Activated CD8-positive, alpha-beta T cell treated with anti-CD3 and anti-CD28 coated beads for 36 hours (primary cell): ENCODE data around the gene ZDHHC24. TPM values are rescaled to one million over a fixed set of nuclear protein-coding genes. Genes with fewer than 3 reads are reported as not detected.

Source experiments
- ATAC-seq: fragments of 200-7000 bp; cut with Tn5 transposase; one replicate; pipeline ENCODE4 v1.10.0; 2021; ENCODE audit warnings: mild to moderate bottlenecking, moderate library complexity
- CTCF ChIA-PET: fragments of 350-600 bp; sonication (Branson Sonifier 250); formaldehyde crosslinking; loops from one replicate; lab custom pipeline; 2021; ENCODE audit warnings: antibody characterized with exemption; lab: Charles Lee
- POLR2A ChIA-PET: fragments of 350-600 bp; sonication (Branson Sonifier 250); formaldehyde crosslinking; loops from one replicate; lab custom pipeline; 2021; ENCODE audit warnings: antibody characterized with exemption; lab: Charles Lee
- DNase-seq: peaks from one replicate; pipeline ENCODE4 v3.0.0-alpha.2; 2020
- H3K27ac Mint-ChIP-seq: one replicate; pipeline ENCODE4 v1.8.0; 2021; ENCODE audit warnings: mild to moderate bottlenecking, mixed read lengths
- H3K27me3 Mint-ChIP-seq: one replicate; pipeline ENCODE4 v1.8.0; 2021; ENCODE audit warnings: mixed read lengths
- H3K36me3 Mint-ChIP-seq: one replicate; pipeline ENCODE4 v1.8.0; 2021; ENCODE audit warnings: low read depth, mixed read lengths
- H3K4me1 Mint-ChIP-seq: one replicate; pipeline ENCODE4 v1.8.0; 2021; ENCODE audit warnings: low read depth, mixed read lengths
- H3K4me3 Mint-ChIP-seq: one replicate; pipeline ENCODE4 v1.8.0; 2021; ENCODE audit warnings: mild to moderate bottlenecking, moderate library complexity, mixed read lengths
- H3K9me3 Mint-ChIP-seq: one replicate; pipeline ENCODE4 v1.8.0; 2021; ENCODE audit warnings: mixed read lengths
- CTCF ChIP-seq: fragments of 200-600 bp; IDR thresholded peaks from one replicate; pipeline ENCODE4 v1.8.0; 2022; ENCODE audit warnings: antibody characterized with exemption, mild to moderate bottlenecking
- intact Hi-C: fragments of 100-400 bp; cut with micrococcal nuclease; formaldehyde crosslinking; loops from one replicate; pipeline ENCODE4 v1.10.0; 2022
- total RNA-seq, 2 experiments: library from RNA; stranded (reverse); gene quantifications; one replicate each; pipeline ENCODE4 v1.2.3, GENCODE V29; 2021

Gene ZDHHC24
- total RNA-seq, 2 experiments from 2014 or later: 13.2 to 14.0 TPM

- no peak for ATAC-seq
- H3K4me3 Mint-ChIP-seq: no peak overlapping the region
- H3K4me1 Mint-ChIP-seq: no peaks in the 10 kb centered on the region
- H3K36me3 Mint-ChIP-seq: peaks cover 23% of the 10 kb centered on the region
- DNase-seq: no peak
- no peak for TF ChIP-seq CTCF
- no peaks in the 10 kb centered on the region for H3K9me3 Mint-ChIP-seq
- no peak overlapping the region for H3K27ac Mint-ChIP-seq
- intact Hi-C loops: no loop called here
- POLR2A ChIA-PET: no interaction called here
- H3K27me3 Mint-ChIP-seq: no peaks in the 10 kb centered on the region
- CTCF ChIA-PET: interaction anchor here (0.9 to 1.1 kb wide), 2 partner anchors 88 to 99 kb away, joined by 3 read pairs; no protein-coding TSS in a partner anchor
Measured at GRCh38 chr11:66494935-66495334, 50.9 kb downstream of the ZDHHC24 start.

GRCh38 chr11:66494458-66494857 lies 51.4 kb downstream of the ZDHHC24 start:
- Mint-ChIP-seq H3K27me3 (no peaks in the 10 kb centered on the region), H3K27ac (no peak overlapping the region), H3K9me3 (no peaks in the 10 kb centered on the region), H3K4me3 (no peak overlapping the region), H3K4me1 (no peaks in the 10 kb centered on the region), H3K36me3 (peaks cover 25% of the 10 kb centered on the region)
- DNase-seq: no peak
- POLR2A ChIA-PET: no interaction called here
- ATAC-seq: no peak
- TF ChIP-seq CTCF: no peak
- CTCF ChIA-PET: interaction anchor here (1.0 to 1.1 kb wide), 2 partner anchors 100 to 108 kb away, joined by 3 read pairs; no protein-coding TSS in a partner anchor
- intact Hi-C loops: no loop called here

- no peaks in the 10 kb centered on the region for H3K9me3 Mint-ChIP-seq
Measured at GRCh38 chr11:66493130-66493529, 52.7 kb downstream of the ZDHHC24 start.

GRCh38 chr11:66492161-66492865 lies 53.5 kb downstream of the ZDHHC24 start:
- TF ChIP-seq CTCF: no peak
- Mint-ChIP-seq H3K4me1 (no peaks in the 10 kb centered on the region), H3K4me3 (no peak overlapping the region), H3K27ac (no peak overlapping the region), H3K27me3 (no peaks in the 10 kb centered on the region), H3K9me3 (no peaks in the 10 kb centered on the region), H3K36me3 (peaks cover 26% of the 10 kb centered on the region)
- ChIA-PET CTCF (interaction anchor here (1.0 to 1.8 kb wide), 3 partner anchors 13 to 186 kb away, joined by 3 to 5 read pairs (median 5); no protein-coding TSS in a partner anchor), POLR2A (interaction anchor here (0.6 to 2.5 kb wide), 2 partner anchors 12 to 40 kb away, joined by 3 to 11 read pairs; partner anchors contain the start of gene DPP3)
- ATAC-seq (no peak), DNase-seq (no peak)
- intact Hi-C loops: no loop called here

More at GRCh38 chr11:66493130-66493529, 52.7 kb downstream of the ZDHHC24 start:
- TF ChIP-seq CTCF: no peak
- ATAC-seq (no peak), DNase-seq (no peak)
- POLR2A ChIA-PET: interaction anchor here (0.6 to 2.5 kb wide), 2 partner anchors 13 to 39 kb away, joined by 3 to 11 read pairs; partner anchors contain the start of gene DPP3
- CTCF ChIA-PET: interaction anchor here (1.0 to 1.3 kb wide), 2 partner anchors 62 to 185 kb away, joined by 3 to 5 read pairs; no protein-coding TSS in a partner anchor
- Mint-ChIP-seq H3K27ac (no peak overlapping the region), H3K27me3 (no peaks in the 10 kb centered on the region), H3K4me1 (no peaks in the 10 kb centered on the region), H3K36me3 (peaks cover 26% of the 10 kb centered on the region), H3K4me3 (no peak overlapping the region)
- intact Hi-C loops: no loop called here
